OCI-LY7 (cell line): ENCODE data around the gene CUX1.

ENCODE experiments used
- EZH2phosphoT487 ChIP-seq: fragments of 200-600 bp; sonication (generic); IDR thresholded peaks from 2 replicates; pipeline ENCODE4 v1.6.1; 2018; ENCODE audit warnings: low read depth, borderline replicate concordance, mild to moderate bottlenecking, mixed run types, antibody characterized with exemption, low read length, moderate library complexity, mixed read lengths
- TF ChIP-seq, protein P1 (sequence below): fragments of 200-600 bp; sonication (generic); conservative IDR thresholded peaks from 2 replicates; pipeline ENCODE4 v1.5.1; 2014; ENCODE audit warnings: mild to moderate bottlenecking, antibody characterized with exemption, low read length, moderate library complexity, mixed read lengths

DNA sequence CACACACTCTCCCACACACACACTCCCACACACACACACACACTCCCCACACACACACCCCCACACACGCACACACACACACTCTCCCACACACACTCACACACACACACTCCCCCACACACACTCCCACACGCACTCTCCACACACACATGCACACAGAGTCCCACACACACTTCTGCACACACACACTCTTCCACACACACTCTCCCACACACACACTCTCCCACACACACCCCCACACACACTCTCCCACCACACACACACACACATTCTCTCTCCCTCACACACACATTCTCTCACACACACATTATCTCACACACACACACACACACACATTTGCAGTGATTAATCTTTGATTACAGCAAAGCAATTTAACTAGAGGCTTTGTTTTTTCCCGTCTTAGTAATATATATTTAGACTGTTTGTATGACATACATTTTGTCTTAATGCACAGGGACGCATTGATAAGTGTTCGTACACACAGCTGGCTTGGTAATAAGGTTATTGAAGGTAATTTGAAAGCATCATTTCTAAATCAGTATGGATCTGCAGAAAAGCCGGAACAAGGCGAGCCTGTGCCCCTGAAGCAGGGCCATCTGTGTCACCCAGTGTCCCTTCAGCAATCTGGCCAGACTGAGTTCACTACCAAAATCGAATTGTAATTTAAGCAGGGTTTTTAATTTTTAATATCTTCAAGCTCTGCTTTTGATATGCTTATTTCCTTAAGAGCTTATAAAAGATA, 399.3 kb downstream of the CUX1 start:
- TF ChIP-seq, protein P1, sequence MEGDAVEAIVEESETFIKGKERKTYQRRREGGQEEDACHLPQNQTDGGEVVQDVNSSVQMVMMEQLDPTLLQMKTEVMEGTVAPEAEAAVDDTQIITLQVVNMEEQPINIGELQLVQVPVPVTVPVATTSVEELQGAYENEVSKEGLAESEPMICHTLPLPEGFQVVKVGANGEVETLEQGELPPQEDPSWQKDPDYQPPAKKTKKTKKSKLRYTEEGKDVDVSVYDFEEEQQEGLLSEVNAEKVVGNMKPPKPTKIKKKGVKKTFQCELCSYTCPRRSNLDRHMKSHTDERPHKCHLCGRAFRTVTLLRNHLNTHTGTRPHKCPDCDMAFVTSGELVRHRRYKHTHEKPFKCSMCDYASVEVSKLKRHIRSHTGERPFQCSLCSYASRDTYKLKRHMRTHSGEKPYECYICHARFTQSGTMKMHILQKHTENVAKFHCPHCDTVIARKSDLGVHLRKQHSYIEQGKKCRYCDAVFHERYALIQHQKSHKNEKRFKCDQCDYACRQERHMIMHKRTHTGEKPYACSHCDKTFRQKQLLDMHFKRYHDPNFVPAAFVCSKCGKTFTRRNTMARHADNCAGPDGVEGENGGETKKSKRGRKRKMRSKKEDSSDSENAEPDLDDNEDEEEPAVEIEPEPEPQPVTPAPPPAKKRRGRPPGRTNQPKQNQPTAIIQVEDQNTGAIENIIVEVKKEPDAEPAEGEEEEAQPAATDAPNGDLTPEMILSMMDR, result no peak
- TF ChIP-seq EZH2phosphoT487, result no peak
